Fibroblast of lung (primary cell): Measurements from ENCODE around the gene GJD4. TPM values are rescaled to one million over a fixed set of nuclear protein-coding genes. Genes with fewer than 3 reads are reported as not detected.

Source experiments
- DNase-seq, 2 donors: peaks; one replicate each; pipeline versions ENCODE4 v3.0.0 to v3.0.0-alpha.2; 2010; ENCODE audit warnings: low read depth in 2 of 2
- H2AFZ ChIP-seq: 2 replicates; pipeline ENCODE4 v1.5.1; 2012; ENCODE audit warnings: low read length, control low read depth, inconsistent platforms
- H3K27ac ChIP-seq: 2 replicates; pipeline ENCODE4 v1.5.1; 2011; ENCODE audit warnings: low read length, control low read depth; ENCODE audit not compliant: insufficient read depth
- H3K27me3 ChIP-seq: 2 replicates; pipeline ENCODE4 v1.5.1; 2011; ENCODE audit warnings: mild to moderate bottlenecking, low read length; ENCODE audit not compliant: control insufficient read depth, insufficient read depth
- H3K36me3 ChIP-seq: 2 replicates; pipeline ENCODE4 v1.5.1; 2011; ENCODE audit warnings: low read length; ENCODE audit not compliant: control insufficient read depth, insufficient read depth
- H3K4me1 ChIP-seq: 2 replicates; pipeline ENCODE4 v1.5.1; 2011; ENCODE audit warnings: low read length; ENCODE audit not compliant: control insufficient read depth, insufficient read depth; ENCODE audit errors: extremely low read depth
- H3K4me2 ChIP-seq: 2 replicates; pipeline ENCODE4 v1.5.1; 2011; ENCODE audit warnings: low read length, control low read depth; ENCODE audit not compliant: insufficient read depth; ENCODE audit errors: extremely low read depth
- H3K4me3 ChIP-seq, 4 experiments: fragments of 200-600 bp in 1 of 4; sonication (generic) in 1 of 4; replicated peaks in 1 of 4; 2 replicates each; pipeline ENCODE4 v1.5.1; 2011 to 2016; ENCODE audit warnings: low read length in 4 of 4, low read depth in 3 of 4, mild to moderate bottlenecking in 3 of 4, control low read depth in 2 of 4, inconsistent platforms in 1 of 4, mixed read lengths in 1 of 4; ENCODE audit not compliant: insufficient read depth in 1 of 4; ENCODE audit errors: control extremely low read depth in 1 of 4
- H3K79me2 ChIP-seq: 2 replicates; pipeline ENCODE4 v1.5.1; 2012; ENCODE audit warnings: mild to moderate bottlenecking, low read length, inconsistent platforms; ENCODE audit not compliant: control insufficient read depth, insufficient read depth
- H3K9ac ChIP-seq: 2 replicates; pipeline ENCODE4 v1.5.1; 2011; ENCODE audit warnings: mild to moderate bottlenecking, low read length, control low read depth; ENCODE audit not compliant: insufficient read depth
- H3K9me3 ChIP-seq: 2 replicates; pipeline ENCODE4 v1.5.1; 2012; ENCODE audit warnings: low read depth, low read length; ENCODE audit not compliant: control insufficient read depth, insufficient read depth
- H4K20me1 ChIP-seq: 2 replicates; pipeline ENCODE4 v1.5.1; 2011; ENCODE audit warnings: low read length; ENCODE audit not compliant: control insufficient read depth, insufficient read depth; ENCODE audit errors: extremely low read depth
- CTCF ChIP-seq, 2 donors: IDR thresholded peaks in 1 of 2; conservative IDR thresholded peaks in 1 of 2; 1 replicate in 1 of 2; 2 replicates in 1 of 2; pipeline ENCODE4 v1.5.1; 2011 to 2012; ENCODE audit warnings: low read length in 2 of 2, control low read depth in 1 of 2, inconsistent platforms in 1 of 2, low read depth in 1 of 2, mild to moderate bottlenecking in 1 of 2
- EZH2 ChIP-seq: IDR thresholded peaks from 2 replicates; pipeline ENCODE4 v1.5.1; 2012; ENCODE audit warnings: low read length, control low read depth, mild to moderate bottlenecking; ENCODE audit errors: missing control alignments
- polyA plus RNA-seq, 2 donors: library from polyadenylated mRNA; depleted of rRNA in 1 of 2; stranded (reverse) in 1 of 2; unstranded in 1 of 2; fragments of >200 nt; gene quantifications; 2 replicates each; pipeline ENCODE4 v1.2.1, GENCODE V29; 2011 to 2012; ENCODE audit warnings: missing spikeins in 1 of 2
- total RNA-seq: library from RNA; depleted of rRNA; stranded (reverse); fragments of >200 nt; gene quantifications from 2 replicates; pipeline ENCODE4 v1.2.1, GENCODE V29; 2014

Gene GJD4
- total and polyA plus RNA-seq, 2 donors (not counting 1 experiment from before 2014, with no cell fraction given): 0.17 TPM; not detected in 1

GRCh38 chr10:35579116-35579515 lies 26.0 kb upstream of the GJD4 start:
- no peaks in the 10 kb centered on the region for H3K27me3 ChIP-seq
- no peak for DNase-seq
- H3K36me3 ChIP-seq: no peaks in the 10 kb centered on the region
- no peaks in the 10 kb centered on the region for H3K9me3 ChIP-seq
- no peak overlapping the region for H3K9ac ChIP-seq
- H3K4me1 ChIP-seq: no peaks in the 10 kb centered on the region
- H3K4me3 ChIP-seq: no peak overlapping the region
- H3K27ac ChIP-seq: no peak overlapping the region
- H3K4me2 ChIP-seq: no peak overlapping the region
- no peak overlapping the region for H2AFZ ChIP-seq
- no peaks in the 10 kb centered on the region for H3K79me2 ChIP-seq
- TF ChIP-seq CTCF (conservative IDR thresholded peaks at IDR 0.05 in 1 of 2, IDR thresholded peaks at IDR 0.05 in 1 of 2; ENCODE audit: low read depth in 1 of 2, low read length in 2 of 2) (no peak), EZH2 (no peak)
- no peaks in the 10 kb centered on the region for H4K20me1 ChIP-seq

GRCh38 chr10:35579726-35580422 lies 25.3 kb upstream of the GJD4 start:
- DNase-seq: no peak
- no peak overlapping the region for H3K27ac ChIP-seq
- no peaks in the 10 kb centered on the region for H3K4me1 ChIP-seq
- TF ChIP-seq EZH2: peak; percentile 19
- TF ChIP-seq CTCF (conservative IDR thresholded peaks at IDR 0.05 in 1 of 2, IDR thresholded peaks at IDR 0.05 in 1 of 2; ENCODE audit: low read depth in 1 of 2, low read length in 2 of 2): no peak
- no peak overlapping the region for H3K4me3 ChIP-seq
- no peak overlapping the region for H3K4me2 ChIP-seq
- no peaks in the 10 kb centered on the region for H3K27me3 ChIP-seq
- no peaks in the 10 kb centered on the region for H3K36me3 ChIP-seq
- no peak overlapping the region for H2AFZ ChIP-seq
- H3K9ac ChIP-seq: no peak overlapping the region
- H4K20me1 ChIP-seq: no peaks in the 10 kb centered on the region
- no peaks in the 10 kb centered on the region for H3K79me2 ChIP-seq
- no peaks in the 10 kb centered on the region for H3K9me3 ChIP-seq

- H4K20me1 ChIP-seq: no peaks in the 10 kb centered on the region
- no peak overlapping the region for H3K9ac ChIP-seq
- H3K36me3 ChIP-seq: no peaks in the 10 kb centered on the region
- no peak overlapping the region for H2AFZ ChIP-seq
- H3K79me2 ChIP-seq: no peaks in the 10 kb centered on the region
- no peak for TF ChIP-seq EZH2
- no peak overlapping the region for H3K4me3 ChIP-seq
- no peaks in the 10 kb centered on the region for H3K9me3 ChIP-seq
- H3K4me2 ChIP-seq: no peak overlapping the region
- no peak for DNase-seq
- no peaks in the 10 kb centered on the region for H3K27me3 ChIP-seq
- H3K27ac ChIP-seq: no peak overlapping the region
- no peaks in the 10 kb centered on the region for H3K4me1 ChIP-seq
Measured at GRCh38 chr10:35580423-35580770, 24.7 kb upstream of the GJD4 start.
